GM18498 (cell line): Measurements from ENCODE around the gene NLGN1.

Source experiments
- ATAC-seq: cut with Tn5 transposase; IDR thresholded peaks from one replicate; pipeline ENCODE4 v1.9.1; 2021; ENCODE audit warnings: mild to moderate bottlenecking, moderate library complexity; ENCODE audit not compliant: unreplicated experiment

The NLGN1 gene

GRCh38 chr3:173630849-173631248, 233.3 kb downstream of the NLGN1 start:
- no peak for ATAC-seq

- no peak for ATAC-seq
These were observed 235.4 kb downstream of the NLGN1 start for GRCh38 chr3:173632945-173633344.

GRCh38 chr3:173635826-173636225, 238.3 kb downstream of the NLGN1 start:
- no peak for ATAC-seq

- ATAC-seq = no peak
These were observed 241.6 kb downstream of the NLGN1 start for GRCh38 chr3:173639098-173639497.

- no peak for ATAC-seq
These were observed 244.2 kb downstream of the NLGN1 start for GRCh38 chr3:173641696-173642095.

GRCh38 chr3:173644086-173645082, 246.8 kb downstream of the NLGN1 start:
- no peak for ATAC-seq

- no peak for ATAC-seq
These were observed 253.1 kb downstream of the NLGN1 start for GRCh38 chr3:173650596-173650995.

GRCh38 chr3:173652093-173652492, 254.5 kb downstream of the NLGN1 start:
- no peak for ATAC-seq

- ATAC-seq = no peak
These were observed 256.2 kb downstream of the NLGN1 start for GRCh38 chr3:173653781-173654180.

GRCh38 chr3:173659972-173660371, 262.4 kb downstream of the NLGN1 start:
- ATAC-seq = no peak

GRCh38 chr3:173660645-173661299, 263.2 kb downstream of the NLGN1 start:
- no peak for ATAC-seq

GRCh38 chr3:173663696-173664111, 266.2 kb downstream of the NLGN1 start:
- no peak for ATAC-seq

GRCh38 chr3:173676094-173676493, 278.6 kb downstream of the NLGN1 start:
- ATAC-seq = no peak

GRCh38 chr3:173681188-173681678, 283.7 kb downstream of the NLGN1 start:
- no peak for ATAC-seq

- no peak for ATAC-seq
These were observed 287.9 kb downstream of the NLGN1 start for GRCh38 chr3:173685456-173685855.

GRCh38 chr3:173688216-173688842, 290.8 kb downstream of the NLGN1 start:
- no peak for ATAC-seq

- ATAC-seq = no peak
These were observed 293.1 kb downstream of the NLGN1 start for GRCh38 chr3:173690542-173691180.

- ATAC-seq = no peak
These were observed 301.8 kb downstream of the NLGN1 start for GRCh38 chr3:173699353-173699752.

GRCh38 chr3:173700336-173700735, 302.8 kb downstream of the NLGN1 start:
- ATAC-seq = no peak

GRCh38 chr3:173702561-173702960, 305.0 kb downstream of the NLGN1 start:
- ATAC-seq = no peak

- no peak for ATAC-seq
These were observed 306.2 kb downstream of the NLGN1 start for GRCh38 chr3:173703771-173704170.
